HCT116 (cell line): ENCODE measurements around the gene MACROD1. TPM values are rescaled to one million over a fixed set of nuclear protein-coding genes. Genes with fewer than 3 reads are reported as not detected.

Experiments used
- ATAC-seq: fragments of 200-7000 bp; cut with Tn5 transposase; 2 replicates; pipeline ENCODE4 v1.9.1; 2020; ENCODE audit warnings: mild to moderate bottlenecking, moderate library complexity
- BruUV-seq: library from RNA; stranded (reverse); fragments of 400-500 nt; replicated peaks from 2 replicates; lab custom pipeline; 2021; lab: Mats Ljungman, UMichigan
- CTCF ChIA-PET: fragments of 300-600 bp; sonication (Branson Sonifier 250); formaldehyde crosslinking; loops from one replicate; lab custom pipeline; 2021; ENCODE audit warnings: antibody characterized with exemption; lab: Charles Lee
- POLR2A ChIA-PET: fragments of 300-600, 350-600 bp; sonication (Branson Sonifier 250); formaldehyde crosslinking; loops from one replicate; lab custom pipeline; 2021; ENCODE audit warnings: antibody characterized with exemption; lab: Charles Lee
- RAD21 ChIA-PET, 2 experiments: fragments of 300-600 bp; sonication (Branson Sonifier 250); formaldehyde crosslinking; loops; one replicate each; lab custom pipeline; 2023; ENCODE audit warnings: low total read pairs in 2 of 2; ENCODE audit not compliant: uncharacterized antibody in 2 of 2, unreplicated experiment in 2 of 2, low non-redundant PET in 1 of 2; lab: Charles Lee
- DNase-seq: peaks from one replicate; pipeline ENCODE4 v3.0.0-alpha.2; 2010; ENCODE audit warnings: low read depth, low spot score
- H2AFZ ChIP-seq: fragments of 200-600 bp; shearing (Covaris generic), sonication (generic); 2 replicates; pipeline ENCODE4 v1.6.1; 2017; ENCODE audit warnings: low read depth, mixed run types, mixed read lengths, antibody characterized with exemption, low read length; ENCODE audit not compliant: poor library complexity, severe bottlenecking
- H3K27ac ChIP-seq: 2 replicates; pipeline ENCODE4 v1.5.1; 2012; ENCODE audit warnings: low read depth, low read length
- H3K27me3 ChIP-seq: fragments of 200-600 bp; sonication (generic); 2 replicates; pipeline ENCODE4 v1.6.1; 2016; ENCODE audit warnings: mixed run types, low read length, mixed read lengths; ENCODE audit not compliant: insufficient read depth
- H3K36me3 ChIP-seq, 2 experiments: fragments of 200-500 bp in 1 of 2; fragments of 200-600 bp in 1 of 2; sonication (Bioruptor generic) in 1 of 2; sonication (generic) in 1 of 2; 2 replicates each; pipeline versions ENCODE4 v1.5.1 to v1.6.1; 2014 to 2016; ENCODE audit warnings: low read length in 2 of 2, inconsistent platforms in 1 of 2, mixed read lengths in 1 of 2, mixed run types in 1 of 2; ENCODE audit not compliant: insufficient read depth in 2 of 2, control insufficient read depth in 1 of 2
- H3K4me1 ChIP-seq, 2 experiments: fragments of 200-600 bp in 1 of 2; sonication (generic) in 1 of 2; 2 replicates each; pipeline versions ENCODE4 v1.5.1 to v1.6.1; 2012 to 2017; ENCODE audit warnings: low read length in 2 of 2, inconsistent platforms in 1 of 2, mild to moderate bottlenecking in 1 of 2, mixed read lengths in 1 of 2, mixed run types in 1 of 2, moderate library complexity in 1 of 2; ENCODE audit not compliant: insufficient read depth in 2 of 2, control insufficient read depth in 1 of 2
- H3K4me2 ChIP-seq: fragments of 200-600 bp; sonication (generic); 2 replicates; pipeline ENCODE4 v1.6.1; 2017; ENCODE audit warnings: mixed run types, low read length, mixed read lengths
- H3K4me3 ChIP-seq, 2 experiments: fragments of 200-600 bp in 1 of 2; sonication (generic) in 1 of 2; replicated peaks in 1 of 2; 2 replicates each; pipeline ENCODE4 v1.5.1; 2011 to 2016; ENCODE audit warnings: low read length in 2 of 2, control low read depth in 1 of 2, low read depth in 1 of 2, mild to moderate bottlenecking in 1 of 2, mixed read lengths in 1 of 2, mixed run types in 1 of 2
- H3K79me2 ChIP-seq: fragments of 200-600 bp; sonication (generic); 2 replicates; pipeline ENCODE4 v1.6.1; 2017; ENCODE audit warnings: mild to moderate bottlenecking, mixed run types, low read length, moderate library complexity, mixed read lengths; ENCODE audit not compliant: insufficient read depth
- H3K9ac ChIP-seq: fragments of 200-600 bp; sonication (generic); 2 replicates; pipeline ENCODE4 v1.6.1; 2016; ENCODE audit warnings: low read length, mixed read lengths
- H3K9me2 ChIP-seq: fragments of 200-600 bp; sonication (generic), shearing (Covaris generic); 2 replicates; pipeline ENCODE4 v1.6.1; 2017; ENCODE audit warnings: mixed run types, mild to moderate bottlenecking, moderate library complexity; ENCODE audit not compliant: insufficient read depth
- H3K9me3 ChIP-seq, 2 experiments: fragments of 200-500 bp in 1 of 2; fragments of 200-600 bp in 1 of 2; sonication (Bioruptor generic) in 1 of 2; sonication (generic) in 1 of 2; 2 replicates each; pipeline ENCODE4 v1.6.1; 2014 to 2017; ENCODE audit warnings: low read length in 2 of 2, mixed read lengths in 2 of 2, inconsistent platforms in 1 of 2, low read depth in 1 of 2, mild to moderate bottlenecking in 1 of 2, mixed run types in 1 of 2, moderate library complexity in 1 of 2; ENCODE audit not compliant: control insufficient read depth in 1 of 2, insufficient read depth in 1 of 2
- H4K20me1 ChIP-seq: fragments of 200-600 bp; sonication (generic), shearing (Covaris generic); 2 replicates; pipeline ENCODE4 v1.6.1; 2017; ENCODE audit warnings: mixed run types, mild to moderate bottlenecking, moderate library complexity; ENCODE audit not compliant: insufficient read depth
- CEBPB ChIP-seq: IDR thresholded peaks from 2 replicates; pipeline ENCODE4 v1.6.1; 2012; ENCODE audit warnings: low read depth
- EZH2 ChIP-seq: fragments of 200-600 bp; sonication (generic); IDR thresholded peaks from 2 replicates; pipeline ENCODE4 v1.6.1; 2017; ENCODE audit warnings: antibody characterized with exemption, mixed run types
- FOSL1 ChIP-seq: IDR thresholded peaks from 2 replicates; pipeline ENCODE4 v1.6.1; 2012; ENCODE audit warnings: low read depth
- JUND ChIP-seq: IDR thresholded peaks from 2 replicates; pipeline ENCODE4 v1.6.1; 2012
- ZFX ChIP-seq: fragments of 450-650 bp; IDR thresholded peaks from 2 replicates; pipeline ENCODE4 v1.6.1; 2017
- intact Hi-C: fragments of 100-400 bp; cut with micrococcal nuclease; formaldehyde crosslinking; loops from 2 replicates; pipeline ENCODE4 v1.10.0; 2022
- total RNA-seq: library from RNA; stranded (reverse); gene quantifications from one replicate; pipeline ENCODE4 v1.2.1, GENCODE V29; 2021; ENCODE audit not compliant: unreplicated experiment
- TF ChIP-seq, protein P1 (sequence below): IDR thresholded peaks from 2 replicates; pipeline ENCODE4 v1.6.1; 2012; ENCODE audit warnings: low read depth

MACROD1 gene
- total RNA-seq, 1 experiment from 2014 or later, result 61.1 TPM

DNA sequence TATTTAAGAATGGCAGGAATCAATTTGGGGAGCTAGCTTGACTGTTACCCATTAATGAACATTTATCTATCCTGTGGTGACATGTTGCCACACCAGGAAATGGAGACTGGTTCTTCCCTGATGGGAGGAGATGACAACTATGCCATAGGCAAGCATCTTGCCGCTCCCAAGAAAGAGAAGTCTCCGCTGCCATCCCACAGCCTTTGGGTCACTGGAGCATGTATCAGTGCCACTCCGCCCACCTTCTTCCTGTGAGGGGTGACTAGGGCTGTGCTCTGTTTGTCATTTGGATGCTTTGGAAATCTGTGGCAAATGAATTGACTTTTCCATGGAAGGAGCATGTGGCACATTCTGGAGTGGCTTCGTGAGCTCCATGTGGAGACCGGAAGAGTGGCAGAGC lies 26.5 kb upstream of the MACROD1 start:
- Histone ChIP-seq H4K20me1 (peaks cover 27% of the 10 kb centered on the region), H3K9ac (no peak overlapping the region), H3K79me2 (peaks cover 23% of the 10 kb centered on the region), H3K36me3 (peaks cover 50 to 68% of the 10 kb centered on the region in 2 experiments), H3K4me3 (no peak overlapping the region), H3K4me1 (peaks cover 3 to 6% of the 10 kb centered on the region in 2 experiments; a peak in 2 of 4 replicates), H3K4me2 (no peak overlapping the region), H3K9me3 (no peaks in the 10 kb centered on the region), H3K27ac (no peak overlapping the region), H3K9me2 (no peaks in the 10 kb centered on the region), H3K27me3 (no peaks in the 10 kb centered on the region), H2AFZ (no peak overlapping the region)
- ChIA-PET RAD21 (no interaction called here), POLR2A (interaction anchor here (1.0 kb wide), 1 partner anchor 8 kb away, joined by 7 read pairs; no protein-coding TSS in a partner anchor), CTCF (no interaction called here)
- ATAC-seq, result no peak
- DNase-seq, result no peak
- intact Hi-C loops, result no loop called here
- BruUV-seq, result no TSS peak
- TF ChIP-seq EZH2 (no peak), FOSL1 (no peak), CEBPB (no peak), JUND (no peak)

DNA sequence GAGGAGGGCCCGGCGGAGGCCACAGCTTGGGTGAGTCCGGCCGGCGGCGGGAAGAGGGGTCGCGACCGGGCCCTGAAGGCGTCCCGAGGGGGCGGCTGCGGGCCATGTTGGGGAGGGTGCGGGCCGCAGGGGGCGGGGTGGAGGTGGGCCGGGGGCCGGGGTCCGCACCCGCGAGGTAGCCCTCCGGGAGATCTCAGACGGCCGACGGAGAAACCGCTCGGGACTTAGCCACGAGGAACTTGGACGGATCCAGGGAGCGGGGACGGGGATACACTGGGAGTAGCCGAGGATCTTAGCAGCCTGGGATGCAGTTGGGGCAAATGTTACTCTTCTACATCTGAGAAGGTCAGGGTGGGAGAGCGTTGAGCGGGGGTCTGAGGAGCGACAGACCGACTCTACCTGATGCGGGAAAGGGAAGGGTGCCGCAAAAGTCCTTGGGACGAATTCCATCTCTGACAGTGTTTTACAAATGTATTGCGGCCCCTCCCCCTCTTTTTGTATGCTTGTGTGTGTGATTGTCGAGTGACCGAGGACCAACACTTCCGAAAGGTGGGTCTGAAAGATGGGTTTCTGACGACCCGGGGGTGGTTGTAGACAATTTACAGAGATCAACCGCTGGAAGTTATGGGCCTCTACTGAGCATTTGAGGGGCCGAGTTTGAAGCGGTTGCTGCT lies 20.7 kb upstream of the MACROD1 start:
- no peak overlapping the region for H3K4me3 ChIP-seq
- peaks cover 12% of the 10 kb centered on the region for H4K20me1 ChIP-seq
- no peaks in the 10 kb centered on the region for H3K9me3 ChIP-seq
- DNase-seq (no peak), ATAC-seq (no peak)
- H3K27me3 ChIP-seq, result no peaks in the 10 kb centered on the region
- no peak overlapping the region for H3K27ac ChIP-seq
- peak; percentile 47; the same call in 1 of the 2 replicates for TF ChIP-seq ZFX
- TF ChIP-seq, protein P1, sequence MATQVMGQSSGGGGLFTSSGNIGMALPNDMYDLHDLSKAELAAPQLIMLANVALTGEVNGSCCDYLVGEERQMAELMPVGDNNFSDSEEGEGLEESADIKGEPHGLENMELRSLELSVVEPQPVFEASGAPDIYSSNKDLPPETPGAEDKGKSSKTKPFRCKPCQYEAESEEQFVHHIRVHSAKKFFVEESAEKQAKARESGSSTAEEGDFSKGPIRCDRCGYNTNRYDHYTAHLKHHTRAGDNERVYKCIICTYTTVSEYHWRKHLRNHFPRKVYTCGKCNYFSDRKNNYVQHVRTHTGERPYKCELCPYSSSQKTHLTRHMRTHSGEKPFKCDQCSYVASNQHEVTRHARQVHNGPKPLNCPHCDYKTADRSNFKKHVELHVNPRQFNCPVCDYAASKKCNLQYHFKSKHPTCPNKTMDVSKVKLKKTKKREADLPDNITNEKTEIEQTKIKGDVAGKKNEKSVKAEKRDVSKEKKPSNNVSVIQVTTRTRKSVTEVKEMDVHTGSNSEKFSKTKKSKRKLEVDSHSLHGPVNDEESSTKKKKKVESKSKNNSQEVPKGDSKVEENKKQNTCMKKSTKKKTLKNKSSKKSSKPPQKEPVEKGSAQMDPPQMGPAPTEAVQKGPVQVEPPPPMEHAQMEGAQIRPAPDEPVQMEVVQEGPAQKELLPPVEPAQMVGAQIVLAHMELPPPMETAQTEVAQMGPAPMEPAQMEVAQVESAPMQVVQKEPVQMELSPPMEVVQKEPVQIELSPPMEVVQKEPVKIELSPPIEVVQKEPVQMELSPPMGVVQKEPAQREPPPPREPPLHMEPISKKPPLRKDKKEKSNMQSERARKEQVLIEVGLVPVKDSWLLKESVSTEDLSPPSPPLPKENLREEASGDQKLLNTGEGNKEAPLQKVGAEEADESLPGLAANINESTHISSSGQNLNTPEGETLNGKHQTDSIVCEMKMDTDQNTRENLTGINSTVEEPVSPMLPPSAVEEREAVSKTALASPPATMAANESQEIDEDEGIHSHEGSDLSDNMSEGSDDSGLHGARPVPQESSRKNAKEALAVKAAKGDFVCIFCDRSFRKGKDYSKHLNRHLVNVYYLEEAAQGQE, result no peak
- H2AFZ ChIP-seq, result no peak overlapping the region
- H3K4me1 ChIP-seq, result peaks cover 21 to 41% of the 10 kb centered on the region in 2 experiments
- intact Hi-C loops, result loop anchor here (5.0 kb wide), 1 partner anchor 116 kb away; the partner anchor contains the start of gene CATSPERZ
- H3K4me2 ChIP-seq, result no peak overlapping the region
- peaks cover 8 to 19% of the 10 kb centered on the region in 2 experiments; a peak in 3 of 4 replicates for H3K36me3 ChIP-seq
- H3K79me2 ChIP-seq, result peaks cover 26% of the 10 kb centered on the region
- H3K9ac ChIP-seq, result no peak overlapping the region
- CTCF ChIA-PET, result interaction anchor here (1.0 to 2.3 kb wide), 3 partner anchors 18 to 168 kb away, joined by 3 to 15 read pairs (median 11); no protein-coding TSS in a partner anchor
- H3K9me2 ChIP-seq, result no peaks in the 10 kb centered on the region
- no TSS peak for BruUV-seq
- POLR2A ChIA-PET, result interaction anchor here (0.6 to 1.7 kb wide), 9 partner anchors 10 to 170 kb away, joined by 3 to 12 read pairs (median 5); partner anchors contain the start of genes PRDX5 and TRMT112
- RAD21 ChIA-PET, result interaction anchor here (0.8 to 1.0 kb wide), 2 partner anchors 18 to 40 kb away, joined by 3 read pairs; partner anchors contain the start of genes NUDT22 (in 1 of the 2) and TRPT1 (in 1 of the 2)
